Stimulated activated naive CD8-positive, alpha-beta T cell treated with anti-CD3 and anti-CD28 coated beads, Interleukin-15, Interleukin-2, amounts not matched to agents 100 ng/mL and 50 ng/mL, for 24 hours (primary cell): ENCODE data around the gene TOM1L2.

ENCODE experiments used
- H3K27ac Mint-ChIP-seq: one replicate; pipeline ENCODE4 v1.8.0; 2021; ENCODE audit warnings: mild to moderate bottlenecking, mixed read lengths
- H3K27me3 Mint-ChIP-seq: one replicate; pipeline ENCODE4 v1.8.0; 2021; ENCODE audit warnings: mixed read lengths
- H3K36me3 Mint-ChIP-seq: one replicate; pipeline ENCODE4 v1.8.0; 2021; ENCODE audit warnings: low read depth, mixed read lengths
- H3K4me1 Mint-ChIP-seq: one replicate; pipeline ENCODE4 v1.8.0; 2021; ENCODE audit warnings: low read depth, mixed read lengths
- H3K4me3 Mint-ChIP-seq: one replicate; pipeline ENCODE4 v1.8.0; 2021; ENCODE audit warnings: mild to moderate bottlenecking, mixed read lengths
- H3K9me3 Mint-ChIP-seq: one replicate; pipeline ENCODE4 v1.8.0; 2021; ENCODE audit warnings: mixed read lengths

TOM1L2 gene

GRCh38 chr17:17816831-17817551, 155.2 kb downstream of the TOM1L2 start:
- H3K9me3 Mint-ChIP-seq: no peaks in the 10 kb centered on the region
- no peak overlapping the region for H3K4me3 Mint-ChIP-seq
- peaks cover 39% of the 10 kb centered on the region for H3K36me3 Mint-ChIP-seq
- H3K27me3 Mint-ChIP-seq: no peaks in the 10 kb centered on the region
- no peak overlapping the region for H3K27ac Mint-ChIP-seq
- H3K4me1 Mint-ChIP-seq: peaks cover 41% of the 10 kb centered on the region

- Mint-ChIP-seq H3K4me1 (peaks cover 35% of the 10 kb centered on the region), H3K27ac (no peak overlapping the region), H3K9me3 (no peaks in the 10 kb centered on the region), H3K4me3 (no peak overlapping the region), H3K36me3 (peaks cover 40% of the 10 kb centered on the region), H3K27me3 (no peaks in the 10 kb centered on the region)
These were observed 155.9 kb downstream of the TOM1L2 start for GRCh38 chr17:17816240-17816814.

DNA sequence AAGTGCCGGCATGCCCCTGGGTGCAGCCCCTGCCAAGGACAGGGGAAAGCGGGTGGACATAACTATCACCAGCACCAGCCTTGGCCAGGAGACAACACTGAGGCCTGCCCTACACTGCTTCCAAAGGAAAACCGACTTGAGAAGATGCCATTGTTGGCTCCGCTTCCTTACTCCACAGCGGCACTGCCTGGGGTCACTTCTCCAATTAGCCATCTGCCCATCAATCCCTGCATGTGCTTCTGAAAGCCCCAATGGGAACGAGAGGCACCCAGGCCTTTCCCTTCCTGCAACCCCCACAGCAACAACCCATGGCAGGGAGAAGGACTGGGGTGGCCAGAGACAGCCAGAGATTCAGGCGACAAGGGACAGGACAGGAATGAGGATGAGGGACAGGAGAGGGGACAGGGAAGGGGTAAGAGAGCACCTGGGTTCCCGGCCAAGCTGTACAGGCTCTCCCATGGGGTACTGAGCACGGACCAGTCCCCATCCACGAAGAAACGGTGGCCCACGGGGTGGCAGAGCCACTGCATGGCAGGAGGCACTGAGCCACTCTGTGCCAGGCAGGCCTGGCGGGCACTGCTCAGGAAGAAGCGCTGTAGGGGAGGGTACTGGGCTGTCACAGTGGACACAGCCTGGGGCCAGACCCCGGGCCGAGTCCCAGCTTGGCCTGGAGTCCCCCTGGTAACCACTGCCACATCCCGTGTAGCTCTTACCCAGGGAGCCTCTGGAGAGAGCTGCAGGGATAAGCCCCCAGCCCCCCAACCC, 156.6 kb downstream of the TOM1L2 start:
- Mint-ChIP-seq H3K27ac (no peak overlapping the region), H3K4me3 (no peak overlapping the region), H3K27me3 (no peaks in the 10 kb centered on the region), H3K36me3 (peaks cover 40% of the 10 kb centered on the region), H3K9me3 (no peaks in the 10 kb centered on the region), H3K4me1 (peaks cover 28% of the 10 kb centered on the region)

GRCh38 chr17:17815062-17815406, 157.2 kb downstream of the TOM1L2 start:
- no peaks in the 10 kb centered on the region for H3K9me3 Mint-ChIP-seq
- H3K4me1 Mint-ChIP-seq: peaks cover 22% of the 10 kb centered on the region
- H3K27me3 Mint-ChIP-seq: no peaks in the 10 kb centered on the region
- H3K27ac Mint-ChIP-seq: no peak overlapping the region
- no peak overlapping the region for H3K4me3 Mint-ChIP-seq
- H3K36me3 Mint-ChIP-seq: peaks cover 36% of the 10 kb centered on the region

GRCh38 chr17:17814162-17815061, 157.8 kb downstream of the TOM1L2 start:
- Mint-ChIP-seq H3K9me3 (no peaks in the 10 kb centered on the region), H3K36me3 (peaks cover 32% of the 10 kb centered on the region), H3K4me3 (no peak overlapping the region), H3K27me3 (no peaks in the 10 kb centered on the region), H3K27ac (no peak overlapping the region), H3K4me1 (peaks cover 16% of the 10 kb centered on the region)

GRCh38 chr17:17813725-17814095, 158.5 kb downstream of the TOM1L2 start:
- Mint-ChIP-seq H3K27me3 (no peaks in the 10 kb centered on the region), H3K4me1 (peaks cover 14% of the 10 kb centered on the region), H3K9me3 (no peaks in the 10 kb centered on the region), H3K27ac (no peak overlapping the region), H3K4me3 (no peak overlapping the region), H3K36me3 (peaks cover 26% of the 10 kb centered on the region)

- Mint-ChIP-seq H3K9me3 (no peaks in the 10 kb centered on the region), H3K27me3 (no peaks in the 10 kb centered on the region), H3K36me3 (peaks cover 23% of the 10 kb centered on the region), H3K27ac (peak overlapping the region; percentile 16), H3K4me1 (peaks cover 13% of the 10 kb centered on the region), H3K4me3 (no peak overlapping the region)
These were observed 159.0 kb downstream of the TOM1L2 start for GRCh38 chr17:17813055-17813724.

DNA sequence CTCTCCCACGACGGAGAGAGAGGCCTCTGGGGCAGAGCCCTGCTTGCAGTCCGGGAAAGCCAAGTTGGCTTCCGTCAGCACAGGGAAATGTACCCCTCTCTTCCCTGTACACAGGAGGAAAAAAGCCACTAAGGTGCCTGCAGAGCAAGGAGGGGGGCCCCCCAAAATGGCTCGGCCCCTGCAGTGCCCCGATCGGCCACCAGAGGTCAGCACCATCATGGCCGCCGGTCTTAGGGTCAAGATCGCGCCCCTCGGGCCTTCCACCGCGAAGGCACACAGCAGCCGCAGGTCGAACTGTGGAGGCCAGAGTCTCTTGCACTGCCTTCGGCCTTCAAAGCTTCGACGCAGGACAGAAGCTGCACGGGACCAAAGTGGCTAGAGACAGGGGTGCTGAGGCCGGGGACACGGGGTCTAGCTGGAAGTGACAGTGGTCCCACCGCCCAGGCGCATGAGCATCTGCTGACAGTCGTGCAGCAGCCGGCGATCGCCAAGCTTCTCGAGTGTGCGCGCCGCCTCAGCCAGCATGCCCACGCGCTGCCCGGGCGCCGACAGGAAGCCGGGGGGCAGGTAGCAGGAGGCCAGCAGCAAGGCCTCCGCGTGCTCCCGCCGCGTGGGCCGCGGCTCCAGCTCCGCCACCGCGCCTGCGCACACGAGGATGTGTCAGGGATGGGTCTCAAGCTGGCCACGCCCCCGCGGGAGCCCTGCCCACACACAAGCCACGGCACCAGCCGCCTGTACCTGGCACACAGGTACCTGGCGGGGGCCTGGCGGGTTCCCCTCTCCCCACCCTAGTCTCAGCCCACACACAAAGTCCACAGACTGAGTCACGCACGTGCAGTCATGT, 159.8 kb downstream of the TOM1L2 start:
- Mint-ChIP-seq H3K27ac (peak overlapping the region; percentile 16), H3K4me3 (no peak overlapping the region), H3K36me3 (peaks cover 17% of the 10 kb centered on the region)

GRCh38 chr17:17811381-17812210, 160.6 kb downstream of the TOM1L2 start:
- Mint-ChIP-seq H3K27me3 (no peaks in the 10 kb centered on the region), H3K4me3 (no peak overlapping the region), H3K4me1 (peaks cover 13% of the 10 kb centered on the region), H3K36me3 (peaks cover 17% of the 10 kb centered on the region), H3K27ac (peak overlapping the region; percentile 31), H3K9me3 (no peaks in the 10 kb centered on the region)

More for the DNA sequence above, 159.8 kb downstream of the TOM1L2 start:
- Mint-ChIP-seq H3K27me3 (no peaks in the 10 kb centered on the region), H3K4me1 (peaks cover 13% of the 10 kb centered on the region), H3K9me3 (no peaks in the 10 kb centered on the region)

- Mint-ChIP-seq H3K4me3 (no peak overlapping the region), H3K27ac (no peak overlapping the region)
These were observed 161.3 kb downstream of the TOM1L2 start for GRCh38 chr17:17810895-17811248.

DNA sequence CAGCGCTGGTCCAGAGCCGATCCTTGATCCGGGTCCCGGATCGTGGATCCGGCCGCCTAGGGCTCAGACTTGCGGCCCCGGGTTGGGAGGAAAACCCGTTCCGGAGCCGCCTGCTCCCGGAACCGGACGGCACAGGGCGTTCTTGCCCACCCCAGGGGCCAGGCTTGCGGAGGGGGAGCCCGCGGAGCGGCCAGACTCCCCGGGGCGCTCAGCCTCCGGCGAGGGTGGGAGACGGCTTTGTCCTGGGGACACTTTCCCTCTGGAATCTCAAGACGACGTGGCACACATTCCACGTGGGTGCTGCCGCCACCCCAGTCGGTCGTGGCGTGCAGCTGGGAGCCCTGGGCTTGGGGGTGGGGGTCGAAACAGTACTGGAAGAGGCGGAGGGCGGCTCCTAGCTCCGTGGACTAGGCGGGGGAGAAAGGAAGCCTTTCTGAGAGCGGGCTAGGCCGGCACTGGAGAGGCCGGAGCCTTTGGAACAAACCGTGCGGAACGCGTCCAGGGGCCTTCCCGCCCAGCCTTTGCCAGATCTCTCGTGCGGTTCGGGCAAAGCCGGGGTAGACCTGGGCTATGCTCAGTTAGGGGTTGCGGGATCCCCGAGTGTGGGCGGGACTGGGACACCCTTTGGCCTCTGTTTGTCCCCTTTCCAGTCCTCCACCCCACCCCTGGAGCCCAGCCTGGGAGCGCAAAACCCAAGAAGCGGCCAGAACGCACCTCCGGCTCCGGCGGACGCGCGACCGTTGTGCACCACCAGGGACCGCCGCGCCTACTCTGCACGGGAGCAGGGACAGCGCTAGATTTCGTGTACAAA, 161.9 kb downstream of the TOM1L2 start:
- Mint-ChIP-seq H3K27ac (no peak overlapping the region), H3K4me3 (no peak overlapping the region)

More at GRCh38 chr17:17810895-17811248, 161.3 kb downstream of the TOM1L2 start:
- H3K36me3 Mint-ChIP-seq: peaks cover 17% of the 10 kb centered on the region
- no peaks in the 10 kb centered on the region for H3K27me3 Mint-ChIP-seq
- peaks cover 13% of the 10 kb centered on the region for H3K4me1 Mint-ChIP-seq
- no peaks in the 10 kb centered on the region for H3K9me3 Mint-ChIP-seq

GRCh38 chr17:17809531-17810083, 162.6 kb downstream of the TOM1L2 start:
- Mint-ChIP-seq H3K27ac (no peak overlapping the region), H3K4me1 (peaks cover 13% of the 10 kb centered on the region), H3K36me3 (peaks cover 10% of the 10 kb centered on the region), H3K4me3 (no peak overlapping the region), H3K27me3 (no peaks in the 10 kb centered on the region), H3K9me3 (no peaks in the 10 kb centered on the region)

More for the DNA sequence above, 161.9 kb downstream of the TOM1L2 start:
- H3K4me1 Mint-ChIP-seq: peaks cover 13% of the 10 kb centered on the region
- H3K27me3 Mint-ChIP-seq: no peaks in the 10 kb centered on the region
- H3K36me3 Mint-ChIP-seq: peaks cover 13% of the 10 kb centered on the region
- no peaks in the 10 kb centered on the region for H3K9me3 Mint-ChIP-seq
